ENCODE measurements around the gene RCBTB2. TPM values are rescaled to one million over a fixed set of nuclear protein-coding genes. Genes with fewer than 3 reads are reported as not detected.
A peak's percentile ranks its signal among the peaks of the same experiment; 100 is the strongest.

Gene RCBTB2
- total RNA-seq, 4 donors from 2014 or later: 29.1 to 49.6 (median 34.9) TPM

- H3K4me3 ChIP-seq (replicated peaks in 1 of 3): no peak overlapping the region
- no peak for DNase-seq
- no peaks in the 10 kb centered on the region for H3K9me3 ChIP-seq
- H3K36me3 ChIP-seq: no peaks in the 10 kb centered on the region
- H3K27me3 ChIP-seq: no peaks in the 10 kb centered on the region
- intact Hi-C loops (cut with DNase I): no loop called here
- peaks cover 3 to 15% of the 10 kb centered on the region in 2 donors for H3K4me1 ChIP-seq
- peak overlapping the region in 1 of 3 donors; percentile 43 for H3K27ac ChIP-seq
- WGBS, 2 donors: 91 to 96% methylated on average over 5 of the region's 5 CpGs
- no peak for TF ChIP-seq POLR2A (IDR thresholded peaks at IDR 0.05)
- TF ChIP-seq, protein P1, sequence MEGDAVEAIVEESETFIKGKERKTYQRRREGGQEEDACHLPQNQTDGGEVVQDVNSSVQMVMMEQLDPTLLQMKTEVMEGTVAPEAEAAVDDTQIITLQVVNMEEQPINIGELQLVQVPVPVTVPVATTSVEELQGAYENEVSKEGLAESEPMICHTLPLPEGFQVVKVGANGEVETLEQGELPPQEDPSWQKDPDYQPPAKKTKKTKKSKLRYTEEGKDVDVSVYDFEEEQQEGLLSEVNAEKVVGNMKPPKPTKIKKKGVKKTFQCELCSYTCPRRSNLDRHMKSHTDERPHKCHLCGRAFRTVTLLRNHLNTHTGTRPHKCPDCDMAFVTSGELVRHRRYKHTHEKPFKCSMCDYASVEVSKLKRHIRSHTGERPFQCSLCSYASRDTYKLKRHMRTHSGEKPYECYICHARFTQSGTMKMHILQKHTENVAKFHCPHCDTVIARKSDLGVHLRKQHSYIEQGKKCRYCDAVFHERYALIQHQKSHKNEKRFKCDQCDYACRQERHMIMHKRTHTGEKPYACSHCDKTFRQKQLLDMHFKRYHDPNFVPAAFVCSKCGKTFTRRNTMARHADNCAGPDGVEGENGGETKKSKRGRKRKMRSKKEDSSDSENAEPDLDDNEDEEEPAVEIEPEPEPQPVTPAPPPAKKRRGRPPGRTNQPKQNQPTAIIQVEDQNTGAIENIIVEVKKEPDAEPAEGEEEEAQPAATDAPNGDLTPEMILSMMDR (IDR thresholded peaks at IDR 0.05): no peak
These were observed 41.3 kb upstream of the RCBTB2 start for GRCh38 chr13:48574041-48574796.

DNA sequence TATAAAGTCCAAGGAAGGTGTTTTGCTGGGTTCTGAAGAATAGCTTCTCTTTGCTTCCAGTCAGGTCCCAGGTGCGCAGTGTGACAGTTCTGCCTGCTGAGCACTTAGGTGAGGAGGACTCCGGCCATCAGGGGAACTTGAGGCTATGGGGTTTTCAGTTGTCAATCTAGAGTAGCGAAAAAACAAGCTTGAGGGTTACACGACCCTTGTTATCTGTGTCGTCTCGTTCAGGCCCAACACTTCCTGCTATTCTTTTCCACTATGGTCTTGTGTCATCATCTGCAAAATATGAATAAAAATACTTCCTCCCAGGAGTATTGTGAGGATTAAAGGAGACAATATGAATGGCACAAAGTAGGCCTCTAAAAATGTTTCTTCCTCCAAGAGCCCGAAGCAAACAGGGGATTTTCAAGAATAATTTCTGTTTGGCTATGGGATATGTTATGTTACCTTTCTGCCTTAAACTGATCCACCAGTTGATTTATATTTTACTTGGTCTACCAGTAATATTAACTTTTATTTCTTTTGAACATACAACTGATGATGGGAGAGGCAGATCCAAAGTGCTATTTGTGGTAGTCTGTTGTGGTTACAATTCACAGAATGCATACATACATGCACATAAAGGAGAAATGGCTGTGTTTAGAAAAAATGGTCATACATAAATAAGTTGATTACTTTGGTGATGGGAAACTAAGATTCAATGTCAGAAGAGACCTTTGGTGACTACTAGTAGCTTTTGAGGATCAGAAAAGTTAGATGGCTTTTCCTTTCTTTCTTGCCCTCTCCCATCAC is 40.5 kb upstream of the RCBTB2 start:
- peak overlapping the region in 1 of 3 donors; percentile 43 for H3K27ac ChIP-seq
- H3K36me3 ChIP-seq: no peaks in the 10 kb centered on the region
- intact Hi-C loops (cut with DNase I): no loop called here
- no peak for DNase-seq
- H3K4me3 ChIP-seq (replicated peaks in 1 of 3): no peak overlapping the region
- peaks cover 3 to 7% of the 10 kb centered on the region in 2 donors for H3K4me1 ChIP-seq
- no peaks in the 10 kb centered on the region for H3K27me3 ChIP-seq
- TF ChIP-seq POLR2A (IDR thresholded peaks at IDR 0.05): no peak
- TF ChIP-seq, protein P1 (IDR thresholded peaks at IDR 0.05): no peak
- no peaks in the 10 kb centered on the region for H3K9me3 ChIP-seq
- WGBS, 2 donors: 71 to 76% methylated on average over 7 of the region's 7 CpGs

- Histone ChIP-seq H3K36me3 (no peaks in the 10 kb centered on the region), H3K27me3 (no peaks in the 10 kb centered on the region), H3K4me3 (replicated peaks in 1 of 3) (no peak overlapping the region), H3K4me1 (peaks cover 3 to 10% of the 10 kb centered on the region in 2 donors), H3K9me3 (no peaks in the 10 kb centered on the region), H3K27ac (peak overlapping the region; percentile 67 to 81 (median 79))
- TF ChIP-seq POLR2A (IDR thresholded peaks at IDR 0.05): no peak
- TF ChIP-seq, protein P1 (IDR thresholded peaks at IDR 0.05): no peak
- WGBS, 2 donors: 45 to 51% methylated on average over 9 of the region's 9 CpGs
- DNase-seq: peak; percentile 23 to 24
- intact Hi-C loops (cut with DNase I): no loop called here
These were observed 38.4 kb upstream of the RCBTB2 start for GRCh38 chr13:48571126-48571913.

- Histone ChIP-seq H3K4me3 (replicated peaks in 1 of 3) (no peak overlapping the region), H3K27me3 (no peaks in the 10 kb centered on the region), H3K9me3 (no peaks in the 10 kb centered on the region), H3K36me3 (no peaks in the 10 kb centered on the region), H3K4me1 (peaks cover 3 to 10% of the 10 kb centered on the region in 2 donors), H3K27ac (peak overlapping the region in 2 of 3 donors; percentile 67 to 81)
- intact Hi-C loops (cut with DNase I): no loop called here
- TF ChIP-seq, protein P1 (IDR thresholded peaks at IDR 0.05): no peak
- no peak for TF ChIP-seq POLR2A (IDR thresholded peaks at IDR 0.05)
- 85 to 88% methylated on average over 8 of the region's 8 CpGs for WGBS, 2 donors
- no peak for DNase-seq
These were observed 37.4 kb upstream of the RCBTB2 start for GRCh38 chr13:48570216-48570828.

Data from thyroid gland (tissue), 4 donors.